Cardiac muscle cell (in vitro differentiated cells and primary cell): ENCODE data around the gene RNU6-1. TPM values are rescaled to one million over a fixed set of nuclear protein-coding genes. Genes with fewer than 3 reads are reported as not detected.

ENCODE experiments used
- DNase-seq, 2 donors: peaks; one replicate each; pipeline versions ENCODE4 v3.0.0 to v3.0.0-alpha.2; 2010 to 2017; ENCODE audit warnings: low read depth in 1 of 2, low spot score in 1 of 2
- H3K27ac ChIP-seq: fragments of 200-600 bp; sonication (generic); 2 replicates; pipeline ENCODE4 v1.5.1; 2016
- H3K27me3 ChIP-seq: fragments of 200-600 bp; sonication (generic); 2 replicates; pipeline ENCODE4 v1.6.0; 2016; ENCODE audit warnings: control low read depth
- H3K36me3 ChIP-seq: fragments of 200-600 bp; sonication (generic); 2 replicates; pipeline ENCODE4 v1.5.1; 2016; ENCODE audit warnings: control low read depth
- H3K4me1 ChIP-seq: fragments of 200-600 bp; sonication (generic); 2 replicates; pipeline ENCODE4 v1.8.1; 2017; ENCODE audit warnings: low read depth, mild to moderate bottlenecking, mixed run types
- H3K4me3 ChIP-seq: fragments of 200-600 bp; sonication (generic); 2 replicates; pipeline ENCODE4 v1.5.1; 2016; ENCODE audit warnings: mild to moderate bottlenecking
- H3K9me3 ChIP-seq: fragments of 200-600 bp; sonication (generic); 2 replicates; pipeline ENCODE4 v1.5.1; 2017; ENCODE audit warnings: low read depth, mild to moderate bottlenecking, control low read depth
- CTCF ChIP-seq: IDR thresholded peaks from 2 replicates; pipeline ENCODE4 v1.5.1; 2012; ENCODE audit warnings: low read depth, mild to moderate bottlenecking, low read length
- polyA plus RNA-seq: library from polyadenylated mRNA; unstranded; fragments of >200 nt; fragmentation: Nextera tagmentation; extraction: Ambion mirVana; gene quantifications from 2 replicates; pipeline ENCODE4 v1.2.1, GENCODE V29; 2016
- total RNA-seq: library from RNA; depleted of rRNA; stranded (reverse); fragments of >200 nt; gene quantifications from 2 replicates; pipeline ENCODE4 v1.2.3, GENCODE V29; 2016

The RNU6-1 gene
- total and polyA plus RNA-seq, 2 experiments from 2014 or later: not detected

DNA sequence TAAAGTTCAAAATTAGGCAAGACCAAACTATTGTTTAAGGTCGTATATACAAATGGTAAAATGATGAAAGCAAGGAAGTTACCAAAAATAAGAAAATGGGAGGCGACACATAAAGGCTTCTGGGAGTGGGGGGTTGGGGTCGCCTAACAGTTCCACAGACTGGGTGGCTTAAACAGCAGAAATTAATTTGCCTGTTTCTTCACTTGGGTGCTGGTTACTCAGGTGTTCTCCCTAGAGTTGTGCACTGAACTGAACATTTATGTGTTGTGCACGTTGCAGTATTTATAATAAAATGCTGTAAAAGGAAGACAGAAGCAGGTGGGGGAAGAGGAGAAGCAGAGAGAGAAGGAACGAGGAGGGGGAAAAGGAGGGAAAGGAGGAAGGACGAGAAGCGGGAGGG lies 10.5 kb upstream of the RNU6-1 start:
- TF ChIP-seq CTCF: no peak
- no peaks in the 10 kb centered on the region for H3K36me3 ChIP-seq
- no peak overlapping the region for H3K27ac ChIP-seq
- no peak overlapping the region for H3K4me3 ChIP-seq
- no peaks in the 10 kb centered on the region for H3K4me1 ChIP-seq
- no peak for DNase-seq
- no peaks in the 10 kb centered on the region for H3K27me3 ChIP-seq
- no peaks in the 10 kb centered on the region for H3K9me3 ChIP-seq

GRCh38 chr15:67849538-67849937 lies 9.7 kb upstream of the RNU6-1 start:
- no peak for DNase-seq
- Histone ChIP-seq H3K4me3 (no peak overlapping the region), H3K4me1 (no peaks in the 10 kb centered on the region), H3K36me3 (no peaks in the 10 kb centered on the region), H3K27me3 (no peaks in the 10 kb centered on the region), H3K9me3 (no peaks in the 10 kb centered on the region), H3K27ac (no peak overlapping the region)
- no peak for TF ChIP-seq CTCF

GRCh38 chr15:67845974-67846373 lies 6.1 kb upstream of the RNU6-1 start:
- no peak overlapping the region for H3K4me3 ChIP-seq
- H3K36me3 ChIP-seq: no peaks in the 10 kb centered on the region
- H3K9me3 ChIP-seq: no peaks in the 10 kb centered on the region
- no peak overlapping the region for H3K27ac ChIP-seq
- TF ChIP-seq CTCF: no peak
- peaks cover 15% of the 10 kb centered on the region for H3K4me1 ChIP-seq
- no peak for DNase-seq
- H3K27me3 ChIP-seq: no peaks in the 10 kb centered on the region

DNA sequence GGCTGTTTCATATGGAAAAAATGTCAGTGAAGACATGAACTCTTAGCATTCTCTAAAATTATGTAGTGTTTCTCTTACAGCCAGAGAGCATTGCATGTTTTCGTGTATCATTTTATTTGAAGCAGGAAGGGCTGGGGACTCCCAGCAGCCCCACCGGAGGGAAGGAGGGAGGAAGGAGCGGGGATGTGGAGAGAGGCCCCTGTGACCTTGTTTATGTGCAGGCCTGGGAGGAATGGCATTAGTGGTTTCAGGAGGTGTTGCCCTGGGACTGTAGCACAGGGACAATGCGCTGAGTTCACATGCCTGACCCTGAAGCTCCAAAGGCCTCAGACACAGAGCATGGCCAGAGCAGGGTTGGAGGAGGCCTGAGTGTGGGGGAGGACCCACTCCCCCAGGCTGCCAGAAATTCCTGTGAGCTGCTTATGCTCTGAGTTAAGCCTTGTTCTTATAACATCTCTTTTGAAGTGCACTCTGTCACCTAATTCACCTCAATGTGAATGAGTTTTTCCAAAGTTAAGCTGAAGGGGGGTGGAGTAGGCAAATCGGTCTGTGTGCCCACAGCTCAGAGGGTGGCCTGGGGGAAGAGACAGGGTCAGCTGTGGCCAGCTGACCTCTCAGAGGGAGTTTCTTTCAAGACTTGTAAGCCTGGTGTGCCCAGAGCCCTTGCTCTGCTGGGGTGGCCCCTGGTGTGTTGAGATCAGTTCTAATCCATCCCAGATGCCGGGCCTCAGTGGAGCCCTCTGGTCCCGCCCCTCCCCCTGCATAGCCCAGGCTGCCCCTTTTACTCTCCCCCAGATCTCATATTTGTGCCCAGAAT lies 3.9 kb upstream of the RNU6-1 start:
- Histone ChIP-seq H3K4me1 (peaks cover 24% of the 10 kb centered on the region), H3K9me3 (no peaks in the 10 kb centered on the region), H3K4me3 (no peak overlapping the region), H3K36me3 (no peaks in the 10 kb centered on the region), H3K27ac (peak overlapping the region; percentile 75), H3K27me3 (peaks cover 3% of the 10 kb centered on the region)
- TF ChIP-seq CTCF: no peak
- DNase-seq: peak; percentile 50 to 88

GRCh38 chr15:67843092-67843501 lies 3.3 kb upstream of the RNU6-1 start:
- no peak overlapping the region for H3K4me3 ChIP-seq
- peaks cover 27% of the 10 kb centered on the region for H3K4me1 ChIP-seq
- peaks cover 10% of the 10 kb centered on the region for H3K27me3 ChIP-seq
- H3K36me3 ChIP-seq: no peaks in the 10 kb centered on the region
- TF ChIP-seq CTCF: no peak
- no peak for DNase-seq
- H3K9me3 ChIP-seq: no peaks in the 10 kb centered on the region
- H3K27ac ChIP-seq: peak overlapping the region; percentile 75
